Esophagus (tissue), 2 donors: ENCODE measurements around the gene TCF7. TPM values are rescaled to one million over a fixed set of nuclear protein-coding genes. Genes with fewer than 3 reads are reported as not detected.
A peak's percentile ranks its signal among the peaks of the same experiment; 100 is the strongest.

Experiments used
- H3K27ac ChIP-seq, 2 donors: one replicate each; pipeline ENCODE4 v1.5.1; 2013; ENCODE audit warnings: low read depth in 2 of 2, mild to moderate bottlenecking in 2 of 2, inconsistent platforms in 1 of 2, low read length in 1 of 2, moderate library complexity in 1 of 2
- H3K27me3 ChIP-seq, 2 donors: one replicate each; pipeline ENCODE4 v1.6.1; 2013; ENCODE audit warnings: low read length in 2 of 2, control low read depth in 1 of 2, mild to moderate bottlenecking in 1 of 2; ENCODE audit not compliant: insufficient read depth in 2 of 2, control insufficient read depth in 1 of 2
- H3K36me3 ChIP-seq, 2 donors: one replicate each; pipeline ENCODE4 v1.6.1; 2013; ENCODE audit warnings: low read length in 1 of 2; ENCODE audit not compliant: control insufficient read depth in 2 of 2, insufficient read depth in 2 of 2
- H3K4me1 ChIP-seq, 2 donors: one replicate each; pipeline ENCODE4 v1.6.1; 2013; ENCODE audit warnings: low read length in 1 of 2; ENCODE audit not compliant: control insufficient read depth in 2 of 2, insufficient read depth in 2 of 2
- H3K4me3 ChIP-seq, 2 donors: one replicate each; pipeline ENCODE4 v1.5.1; 2013; ENCODE audit warnings: low read length in 2 of 2, mild to moderate bottlenecking in 2 of 2, low read depth in 1 of 2, moderate library complexity in 1 of 2
- H3K9me3 ChIP-seq, 2 donors: one replicate each; pipeline ENCODE4 v1.6.1; 2013; ENCODE audit warnings: mild to moderate bottlenecking in 2 of 2, low read depth in 1 of 2, low read length in 1 of 2, moderate library complexity in 1 of 2; ENCODE audit not compliant: control insufficient read depth in 2 of 2, insufficient read depth in 1 of 2
- WGBS, 2 donors: extraction: QIAGEN DNeasy Blood & Tissue Kit; methylation state at CpG; one replicate each; pipeline ENCODE4 v1.1.7; 2013; 5-methylcytosine and 5-hydroxymethylcytosine counted together
- polyA plus RNA-seq, 2 donors: library from polyadenylated mRNA; stranded (reverse); fragments of 200-250 nt; gene quantifications; one replicate each; pipeline ENCODE4 v1.2.3, GENCODE V29; 2013
- donor health status: healthy with polysubstance abuse.
- donor health status: Bipolar disorder and iron deficiency.

Gene TCF7
- polyA plus RNA-seq, 2 donors, result 2.4 to 2.7 TPM

GRCh38 chr5:134174841-134175839, 60.7 kb downstream of the TCF7 start:
- no peaks in the 10 kb centered on the region for H3K27me3 ChIP-seq
- peaks cover 0 to 5% of the 10 kb centered on the region in 2 donors for H3K4me1 ChIP-seq
- 15 to 18% methylated on average over 10 of the region's 10 CpGs for WGBS, 2 donors
- H3K9me3 ChIP-seq, result no peaks in the 10 kb centered on the region
- peaks cover 0 to 3% of the 10 kb centered on the region in 2 donors for H3K36me3 ChIP-seq
- H3K27ac ChIP-seq, result no peak overlapping the region
- H3K4me3 ChIP-seq, result peak overlapping the region; percentile 28 to 98

- H3K4me1 ChIP-seq, result peaks cover 0 to 5% of the 10 kb centered on the region in 2 donors
- H3K9me3 ChIP-seq, result no peaks in the 10 kb centered on the region
- peak overlapping the region; percentile 81 to 98 for H3K4me3 ChIP-seq
- WGBS, 2 donors, result 0 to 1% methylated on average over 31 of the region's 31 CpGs
- peak overlapping the region; percentile 99 to 100 for H3K27ac ChIP-seq
- H3K36me3 ChIP-seq, result no peaks in the 10 kb centered on the region
- no peaks in the 10 kb centered on the region for H3K27me3 ChIP-seq
These were observed 61.5 kb downstream of the TCF7 start for GRCh38 chr5:134175921-134176510.

DNA sequence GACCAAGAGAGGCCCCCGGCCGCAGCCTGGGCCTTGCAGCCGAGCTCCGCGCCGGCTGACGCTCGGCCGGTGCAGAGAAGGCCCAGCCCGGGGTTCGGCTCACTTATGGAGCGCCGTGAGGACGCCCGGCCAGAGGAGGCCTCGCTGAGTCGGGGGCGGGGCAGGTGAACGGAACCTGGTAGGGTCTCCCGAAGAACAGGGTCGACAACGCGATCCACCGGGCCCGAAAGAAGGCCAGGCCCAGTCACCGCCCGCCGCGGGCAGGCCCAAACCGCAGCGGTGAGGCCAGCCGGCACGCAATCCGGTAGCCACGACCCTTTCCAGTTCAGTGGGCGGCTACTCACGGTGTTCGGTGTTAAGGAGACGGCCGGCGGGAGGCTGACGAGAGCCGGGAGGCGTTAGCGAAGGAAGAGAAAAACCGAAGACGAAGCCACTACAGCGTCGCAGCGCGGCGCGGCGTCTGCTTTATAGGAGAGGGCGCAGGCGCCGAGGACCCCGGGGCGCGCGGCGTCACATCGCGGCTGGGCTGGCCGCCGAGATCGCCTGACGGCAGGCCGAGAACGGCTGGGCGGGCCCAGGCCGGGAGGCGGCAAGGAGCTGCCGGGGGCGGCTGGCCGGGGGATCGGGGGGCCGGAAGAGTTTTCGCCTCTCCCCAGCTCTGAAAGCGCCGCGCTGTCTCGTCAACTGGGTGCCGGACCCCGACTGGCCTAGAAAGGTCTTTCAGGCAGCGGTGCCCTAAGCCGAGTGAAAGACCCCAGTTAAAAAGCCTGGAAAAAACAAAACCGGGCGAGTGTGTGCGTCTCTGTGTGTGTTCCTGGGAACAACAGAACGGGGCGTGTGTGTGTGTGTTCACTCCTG, 62.3 kb downstream of the TCF7 start, which contains the start of gene SKP1:
Gene SKP1, minus strand, starts transcription at position 440 of the 858 bp plus-strand sequence. CDS start 2,928 bp downstream, outside the sequence.
- H3K9me3 ChIP-seq, result no peaks in the 10 kb centered on the region
- WGBS, 2 donors, result 0 to 1% methylated on average over 89 to 92 of the region's 92 CpGs
- peaks cover 0 to 5% of the 10 kb centered on the region in 2 donors for H3K4me1 ChIP-seq
- no peaks in the 10 kb centered on the region for H3K27me3 ChIP-seq
- peak within 1 kb of the TSS; percentile 99 to 100 for H3K27ac ChIP-seq
- no peaks in the 10 kb centered on the region for H3K36me3 ChIP-seq
- H3K4me3 ChIP-seq, result peak within 1 kb of the TSS; percentile 81 to 98

GRCh38 chr5:134177369-134178095, 63.1 kb downstream of the TCF7 start:
- Histone ChIP-seq H3K27ac (peak overlapping the region; percentile 99 to 100), H3K27me3 (no peaks in the 10 kb centered on the region), H3K4me1 (peaks cover 0 to 5% of the 10 kb centered on the region in 2 donors), H3K9me3 (no peaks in the 10 kb centered on the region), H3K36me3 (no peaks in the 10 kb centered on the region), H3K4me3 (peak overlapping the region; percentile 81 to 98)
- 16 to 19% methylated on average over 29 of the region's 29 CpGs for WGBS, 2 donors

GRCh38 chr5:134178096-134178419, 63.6 kb downstream of the TCF7 start:
- H3K36me3 ChIP-seq, result no peaks in the 10 kb centered on the region
- no peaks in the 10 kb centered on the region for H3K9me3 ChIP-seq
- WGBS, 2 donors, result 72 to 75% methylated on average over 3 of the region's 3 CpGs
- H3K4me1 ChIP-seq, result peaks cover 0 to 5% of the 10 kb centered on the region in 2 donors
- no peaks in the 10 kb centered on the region for H3K27me3 ChIP-seq
- no peak overlapping the region for H3K4me3 ChIP-seq
- H3K27ac ChIP-seq, result peak overlapping the region; percentile 99 to 100

DNA sequence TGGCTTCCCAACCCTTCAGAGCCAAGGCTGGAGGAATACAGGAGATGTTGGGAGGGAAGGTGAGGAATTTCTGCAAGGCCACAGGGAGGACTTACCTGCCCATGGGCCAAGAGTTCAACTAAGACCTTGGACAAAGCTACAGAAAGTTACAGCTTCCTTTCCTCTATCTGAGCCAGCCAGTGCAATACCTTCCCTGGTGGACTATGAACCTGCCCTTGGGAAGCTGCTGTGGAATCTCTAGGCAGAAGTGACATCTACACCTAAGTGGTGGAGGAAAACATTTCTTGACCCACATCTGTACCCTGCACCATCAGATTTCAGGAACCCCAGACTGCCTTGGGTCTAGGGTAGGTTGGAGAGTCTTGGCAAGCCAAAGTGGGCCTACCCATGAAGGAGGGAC, 69.0 kb downstream of the TCF7 start:
- Histone ChIP-seq H3K27ac (no peak overlapping the region), H3K4me3 (no peak overlapping the region), H3K9me3 (no peaks in the 10 kb centered on the region), H3K36me3 (no peaks in the 10 kb centered on the region), H3K4me1 (no peaks in the 10 kb centered on the region), H3K27me3 (no peaks in the 10 kb centered on the region)

DNA sequence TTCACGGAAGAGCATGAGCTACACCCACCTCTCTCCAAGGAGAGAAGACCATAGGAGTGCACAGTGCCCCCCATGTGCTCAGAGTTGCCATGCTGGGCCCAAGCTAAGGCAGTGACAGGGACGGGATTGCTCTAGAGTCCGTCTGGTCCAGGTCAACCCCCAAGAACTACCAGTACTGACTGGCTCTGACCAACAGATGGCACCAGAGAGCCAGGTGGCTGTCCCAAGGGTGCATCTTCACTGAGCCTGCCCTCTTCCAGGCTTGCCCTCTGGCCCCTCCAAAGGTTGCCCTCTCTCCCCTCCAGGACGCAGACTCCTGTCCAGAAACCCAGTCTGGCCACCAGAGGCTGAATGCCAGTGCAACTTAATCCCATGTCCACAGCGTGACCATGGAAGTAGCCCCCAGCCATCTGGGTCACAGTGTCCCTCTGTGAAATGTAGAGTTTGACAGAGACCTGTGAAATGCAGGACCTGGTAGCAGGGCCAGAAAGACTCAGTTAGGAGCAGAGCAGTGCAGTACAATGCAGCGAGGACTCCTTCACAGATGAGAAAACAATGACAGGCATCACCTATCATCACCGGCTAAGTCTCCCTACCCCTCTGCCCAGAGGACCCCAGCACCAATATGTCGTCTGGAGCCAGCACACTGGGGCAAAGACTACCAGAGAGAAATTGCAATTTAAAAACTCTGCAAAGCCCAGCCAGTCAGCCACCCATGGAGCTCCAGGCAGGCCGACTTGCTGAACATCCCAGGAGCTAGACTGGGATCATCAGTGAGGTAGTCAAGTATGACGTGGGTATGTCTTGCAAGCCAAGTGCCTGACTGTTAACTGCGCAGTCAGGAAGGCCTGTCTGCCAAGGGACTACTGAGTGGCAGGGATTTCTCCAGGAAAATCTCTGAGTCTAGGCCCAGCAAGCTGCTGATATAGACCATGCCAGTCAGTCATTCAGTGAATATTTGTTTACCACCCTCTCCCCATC, 70.0 kb downstream of the TCF7 start:
- 57 to 58% methylated on average over 11 of the region's 11 CpGs for WGBS, 2 donors
- Histone ChIP-seq H3K27ac (no peak overlapping the region), H3K36me3 (no peaks in the 10 kb centered on the region), H3K27me3 (no peaks in the 10 kb centered on the region), H3K9me3 (no peaks in the 10 kb centered on the region), H3K4me1 (no peaks in the 10 kb centered on the region), H3K4me3 (no peak overlapping the region)

- WGBS, 2 donors, result 83 to 86% methylated on average over 1 of the region's 1 CpG
- Histone ChIP-seq H3K9me3 (no peaks in the 10 kb centered on the region), H3K4me3 (no peak overlapping the region), H3K36me3 (no peaks in the 10 kb centered on the region), H3K27me3 (no peaks in the 10 kb centered on the region), H3K4me1 (no peaks in the 10 kb centered on the region), H3K27ac (no peak overlapping the region)
These were observed 73.6 kb downstream of the TCF7 start for GRCh38 chr5:134188092-134188491.
